ENCODE measurements around the gene BRDT. TPM values are rescaled to one million over a fixed set of nuclear protein-coding genes. Genes with fewer than 3 reads are reported as not detected.

The BRDT gene
- total and polyA plus RNA-seq, 12 donors = 0.06 TPM; not detected in 11

DNA sequence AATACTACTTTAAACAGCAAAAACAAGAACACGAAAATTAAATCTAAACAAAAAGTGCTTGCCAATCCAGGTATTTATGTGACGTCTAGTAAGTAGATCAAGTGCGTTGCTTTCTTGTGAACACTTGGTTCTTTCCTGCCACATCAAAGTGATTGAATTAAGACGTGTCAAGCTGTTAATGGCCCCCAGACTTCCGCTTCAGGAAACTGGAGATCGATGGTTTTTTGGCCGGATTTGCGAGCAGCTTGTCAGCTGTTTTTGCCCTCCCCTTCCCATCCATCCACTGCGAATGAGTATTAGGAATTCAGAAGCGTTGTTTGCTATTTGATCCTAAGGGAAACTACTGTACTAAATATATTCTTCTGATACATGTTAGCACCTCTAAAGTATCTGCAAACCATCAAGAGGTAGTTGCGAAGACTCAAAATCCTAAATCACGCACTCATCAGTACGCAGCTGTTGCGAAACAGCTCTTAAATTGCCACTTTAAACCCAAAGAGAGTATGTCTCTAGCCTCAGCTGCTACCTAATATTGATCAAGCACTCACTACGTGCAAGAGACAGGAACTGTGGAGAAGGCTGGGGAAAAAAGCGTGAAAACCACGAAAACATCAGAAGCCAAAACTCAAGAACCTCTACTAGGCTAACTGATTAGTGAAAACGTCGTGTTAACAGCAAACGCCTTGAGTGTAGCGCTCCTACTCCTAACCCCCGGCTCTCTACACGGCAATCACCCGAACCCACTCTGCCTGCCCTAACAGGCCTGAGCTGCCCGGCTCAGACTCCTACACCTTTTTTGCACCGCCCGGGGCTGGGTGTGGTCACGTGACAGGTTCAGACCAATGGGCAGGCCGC, 473 bp upstream of the BRDT start:
- ATAC-seq = peak in 1 of 8 donors; percentile 29
- peaks cover 0 to 3% (median 0%) of the 10 kb centered on the region in 9 donors for H3K4me1 ChIP-seq
- WGBS, 2 donors = 87% methylated on average over 29 of the region's 29 CpGs

DNA sequence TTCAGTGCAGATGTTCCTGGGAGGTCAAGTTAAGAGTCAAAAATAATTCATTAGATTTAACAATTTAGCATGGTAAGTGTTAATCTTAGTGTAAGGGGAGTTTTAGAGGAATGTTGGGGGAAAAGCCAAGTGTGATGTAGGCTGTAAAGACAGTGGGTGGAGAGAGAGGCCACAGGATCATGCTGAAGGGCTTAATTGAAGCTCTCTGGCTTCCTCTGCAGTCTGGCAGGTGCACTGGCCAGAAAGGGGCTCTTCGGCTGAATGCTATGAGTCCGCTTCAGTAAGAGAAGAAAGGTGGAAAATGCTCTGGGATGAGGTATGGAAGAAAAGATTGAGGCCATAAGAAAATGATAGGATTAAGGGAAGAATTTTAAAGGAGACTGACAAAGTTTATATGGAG, 3.0 kb downstream of the BRDT start:
- H3K9me3 ChIP-seq = no peaks in the 10 kb centered on the region
- H3K27me3 ChIP-seq = peaks cover 0 to 3% (median 0%) of the 10 kb centered on the region in 7 donors
- TF ChIP-seq, protein P1, sequence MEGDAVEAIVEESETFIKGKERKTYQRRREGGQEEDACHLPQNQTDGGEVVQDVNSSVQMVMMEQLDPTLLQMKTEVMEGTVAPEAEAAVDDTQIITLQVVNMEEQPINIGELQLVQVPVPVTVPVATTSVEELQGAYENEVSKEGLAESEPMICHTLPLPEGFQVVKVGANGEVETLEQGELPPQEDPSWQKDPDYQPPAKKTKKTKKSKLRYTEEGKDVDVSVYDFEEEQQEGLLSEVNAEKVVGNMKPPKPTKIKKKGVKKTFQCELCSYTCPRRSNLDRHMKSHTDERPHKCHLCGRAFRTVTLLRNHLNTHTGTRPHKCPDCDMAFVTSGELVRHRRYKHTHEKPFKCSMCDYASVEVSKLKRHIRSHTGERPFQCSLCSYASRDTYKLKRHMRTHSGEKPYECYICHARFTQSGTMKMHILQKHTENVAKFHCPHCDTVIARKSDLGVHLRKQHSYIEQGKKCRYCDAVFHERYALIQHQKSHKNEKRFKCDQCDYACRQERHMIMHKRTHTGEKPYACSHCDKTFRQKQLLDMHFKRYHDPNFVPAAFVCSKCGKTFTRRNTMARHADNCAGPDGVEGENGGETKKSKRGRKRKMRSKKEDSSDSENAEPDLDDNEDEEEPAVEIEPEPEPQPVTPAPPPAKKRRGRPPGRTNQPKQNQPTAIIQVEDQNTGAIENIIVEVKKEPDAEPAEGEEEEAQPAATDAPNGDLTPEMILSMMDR (IDR thresholded peaks at IDR 0.05) = no peak
- ATAC-seq (no peak), DNase-seq (no peak)
- peaks cover 0 to 3% (median 0%) of the 10 kb centered on the region in 9 donors for H3K4me1 ChIP-seq
- H3K27ac ChIP-seq = no peak overlapping the region
- no peaks in the 10 kb centered on the region for H3K36me3 ChIP-seq
- 47 to 50% methylated on average over 2 of the region's 2 CpGs for WGBS, 2 donors
- H3K4me3 ChIP-seq = no peak overlapping the region
- intact Hi-C loops (cut with DNase I) = no loop called here

More for the DNA sequence above, 473 bp upstream of the BRDT start:
- Histone ChIP-seq H3K4me3 (no peak overlapping the region), H3K36me3 (no peaks in the 10 kb centered on the region), H3K27ac (peak overlapping the region in 1 of 10 donors; percentile 67), H3K27me3 (no peaks in the 10 kb centered on the region), H3K9me3 (no peaks in the 10 kb centered on the region)
- intact Hi-C loops (cut with DNase I) = no loop called here
- DNase-seq = no peak
- TF ChIP-seq, protein P1 (IDR thresholded peaks at IDR 0.05) = no peak

DNA sequence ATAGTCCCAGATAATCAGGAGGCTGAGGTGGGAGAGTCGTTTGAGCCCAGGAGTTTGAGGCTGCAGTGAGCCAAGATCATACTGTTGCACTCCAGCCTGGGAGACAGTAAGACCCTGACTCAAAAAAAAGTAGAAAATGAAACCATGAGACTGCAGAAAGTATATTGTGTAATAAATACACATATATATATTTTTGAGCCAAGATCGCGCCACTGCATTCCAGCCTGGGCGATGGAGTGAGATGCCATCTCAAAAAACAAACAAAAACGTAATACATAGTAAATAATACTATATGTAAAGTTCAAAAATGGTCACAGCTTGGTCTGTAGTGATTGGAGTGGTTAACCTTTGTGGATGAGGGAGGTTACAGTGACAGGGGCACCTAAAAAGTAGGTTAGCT, 9.7 kb downstream of the BRDT start:
- ATAC-seq = no peak
- peaks cover 0 to 3% (median 0%) of the 10 kb centered on the region in 7 donors for H3K27me3 ChIP-seq
- H3K4me1 ChIP-seq = no peaks in the 10 kb centered on the region
- no peak overlapping the region for H3K4me3 ChIP-seq
- 84 to 85% methylated on average over 5 of the region's 5 CpGs for WGBS, 2 donors
- H3K9me3 ChIP-seq = no peaks in the 10 kb centered on the region
- TF ChIP-seq, protein P1 (IDR thresholded peaks at IDR 0.05) = no peak
- H3K27ac ChIP-seq = no peak overlapping the region
- no peak for DNase-seq
- intact Hi-C loops (cut with DNase I) = no loop called here
- no peaks in the 10 kb centered on the region for H3K36me3 ChIP-seq

DNA sequence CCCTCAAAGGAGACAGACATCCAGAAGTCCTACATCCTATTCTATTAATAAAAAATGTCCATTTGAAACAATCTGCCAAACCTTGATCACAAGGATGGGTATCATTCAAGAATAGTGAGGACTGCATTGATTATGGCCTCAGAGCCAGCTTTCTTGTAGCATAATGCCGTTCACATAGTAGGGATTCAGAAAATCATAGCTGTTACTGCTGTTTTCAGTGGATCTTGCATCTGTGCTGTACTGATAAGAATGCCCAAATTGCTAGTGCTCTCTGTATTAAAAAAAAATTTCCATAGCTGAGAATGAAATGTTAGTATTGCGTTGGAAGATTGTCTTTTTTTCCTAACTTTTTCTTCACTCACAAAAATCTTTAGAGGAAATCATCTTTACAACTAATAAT, 19.1 kb downstream of the BRDT start:
- no peak overlapping the region for H3K27ac ChIP-seq
- no peaks in the 10 kb centered on the region for H3K36me3 ChIP-seq
- 87 to 91% methylated on average over 2 of the region's 2 CpGs for WGBS, 2 donors
- no peak for DNase-seq
- intact Hi-C loops (cut with DNase I) = no loop called here
- no peaks in the 10 kb centered on the region for H3K27me3 ChIP-seq
- H3K4me1 ChIP-seq = no peaks in the 10 kb centered on the region
- no peak for ATAC-seq
- TF ChIP-seq, protein P1 (IDR thresholded peaks at IDR 0.05) = no peak
- H3K9me3 ChIP-seq = no peaks in the 10 kb centered on the region
- H3K4me3 ChIP-seq = no peak overlapping the region

All from heart right ventricle (tissue), 16 donors.